GM13977 (cell line): ENCODE results near the gene NARS2.

ENCODE experiments used
- DNase-seq: peaks from one replicate; pipeline ENCODE4 v3.0.0; 2012; ENCODE audit warnings: low spot score
- in situ Hi-C: fragments of 300-500 bp; cut with MboI; formaldehyde crosslinking; loops from one replicate; pipeline ENCODE4 v1.12.0; 2022; ENCODE audit warnings: low sequenced_read_pairs, low pct_unique_long_range_greater_than_20kb, mixed read lengths, inconsistent platforms; ENCODE audit not compliant: unreplicated experiment
- TF ChIP-seq, protein P1 (sequence below): IDR thresholded peaks from 2 replicates; pipeline ENCODE4 v1.5.1; 2012; ENCODE audit warnings: mild to moderate bottlenecking, control low read depth; ENCODE audit not compliant: insufficient read depth; ENCODE audit errors: extremely low read depth, missing control alignments

The NARS2 gene

DNA sequence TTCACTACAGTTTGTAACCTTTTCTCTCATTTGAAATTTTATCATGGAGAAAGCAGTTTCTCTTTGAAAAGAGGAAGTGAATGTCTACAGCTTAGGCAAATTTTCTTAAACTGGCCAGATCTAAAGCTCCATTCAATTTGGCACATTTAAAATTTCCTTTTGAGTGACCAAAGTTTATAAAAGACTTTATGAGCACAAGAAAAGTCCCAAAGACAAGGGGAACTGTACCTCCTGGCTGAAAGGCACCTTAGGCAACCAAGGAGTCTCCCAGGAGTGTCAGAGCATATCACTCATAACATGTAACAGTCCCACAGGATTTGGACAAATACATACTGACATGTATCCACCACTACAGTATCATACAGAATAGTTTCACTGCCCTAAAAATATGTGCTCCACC lies 41.3 kb downstream of the NARS2 start:
- TF ChIP-seq, protein P1, sequence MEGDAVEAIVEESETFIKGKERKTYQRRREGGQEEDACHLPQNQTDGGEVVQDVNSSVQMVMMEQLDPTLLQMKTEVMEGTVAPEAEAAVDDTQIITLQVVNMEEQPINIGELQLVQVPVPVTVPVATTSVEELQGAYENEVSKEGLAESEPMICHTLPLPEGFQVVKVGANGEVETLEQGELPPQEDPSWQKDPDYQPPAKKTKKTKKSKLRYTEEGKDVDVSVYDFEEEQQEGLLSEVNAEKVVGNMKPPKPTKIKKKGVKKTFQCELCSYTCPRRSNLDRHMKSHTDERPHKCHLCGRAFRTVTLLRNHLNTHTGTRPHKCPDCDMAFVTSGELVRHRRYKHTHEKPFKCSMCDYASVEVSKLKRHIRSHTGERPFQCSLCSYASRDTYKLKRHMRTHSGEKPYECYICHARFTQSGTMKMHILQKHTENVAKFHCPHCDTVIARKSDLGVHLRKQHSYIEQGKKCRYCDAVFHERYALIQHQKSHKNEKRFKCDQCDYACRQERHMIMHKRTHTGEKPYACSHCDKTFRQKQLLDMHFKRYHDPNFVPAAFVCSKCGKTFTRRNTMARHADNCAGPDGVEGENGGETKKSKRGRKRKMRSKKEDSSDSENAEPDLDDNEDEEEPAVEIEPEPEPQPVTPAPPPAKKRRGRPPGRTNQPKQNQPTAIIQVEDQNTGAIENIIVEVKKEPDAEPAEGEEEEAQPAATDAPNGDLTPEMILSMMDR: no peak
- in situ Hi-C loops: no loop called here
- peak; percentile 28 for DNase-seq

DNA sequence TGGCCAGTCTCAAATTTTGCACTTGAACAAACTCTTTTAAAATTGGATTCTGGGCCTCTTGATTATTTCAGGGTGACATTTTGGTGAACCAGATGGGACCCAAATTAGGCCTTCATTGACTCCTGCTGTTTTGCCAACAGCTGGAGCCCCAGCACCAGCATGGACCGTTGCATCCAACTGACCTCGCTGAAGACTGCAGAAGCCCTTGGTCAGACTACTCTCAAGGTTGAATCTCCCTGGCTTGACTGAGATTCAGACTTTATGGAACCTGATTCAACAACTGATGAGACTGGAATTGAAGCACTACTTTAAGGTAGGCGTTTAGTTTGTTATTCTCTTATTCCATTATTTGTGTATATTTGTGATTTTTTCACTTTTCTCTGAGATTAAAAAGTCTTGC lies 41.7 kb downstream of the NARS2 start:
- TF ChIP-seq, protein P1: no peak
- DNase-seq: no peak
- in situ Hi-C loops: no loop called here

DNA sequence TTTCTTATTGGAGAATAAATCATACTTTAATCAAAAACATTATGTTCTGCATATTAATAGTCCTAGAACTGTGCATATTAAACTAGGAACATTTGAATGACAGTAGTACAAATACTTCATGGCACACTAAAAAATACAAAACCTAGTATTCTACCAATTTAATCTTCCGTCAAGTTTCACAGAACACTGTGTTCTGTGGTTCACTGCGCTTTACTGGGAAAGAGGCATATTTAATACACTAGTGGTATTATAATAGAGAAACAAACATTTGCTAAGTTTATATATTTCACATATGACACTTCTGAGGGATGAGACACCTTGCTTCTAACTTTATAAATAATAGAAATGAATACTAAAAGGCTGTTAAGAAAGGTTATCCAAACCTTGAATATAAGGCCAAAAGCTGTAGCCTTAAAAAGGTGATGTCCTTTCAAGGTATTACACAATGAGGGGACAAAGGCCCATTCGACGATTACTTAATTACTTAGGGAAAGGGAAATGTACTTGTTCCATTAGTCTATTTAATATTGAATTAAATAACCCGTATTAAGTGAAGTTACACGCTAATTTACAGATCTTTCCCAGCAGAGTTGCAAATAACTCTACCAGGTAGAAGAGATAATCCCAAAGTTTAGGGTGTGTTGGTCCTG lies 48.0 kb downstream of the NARS2 start:
- in situ Hi-C loops: no loop called here
- TF ChIP-seq, protein P1: no peak
- DNase-seq: no peak

DNA sequence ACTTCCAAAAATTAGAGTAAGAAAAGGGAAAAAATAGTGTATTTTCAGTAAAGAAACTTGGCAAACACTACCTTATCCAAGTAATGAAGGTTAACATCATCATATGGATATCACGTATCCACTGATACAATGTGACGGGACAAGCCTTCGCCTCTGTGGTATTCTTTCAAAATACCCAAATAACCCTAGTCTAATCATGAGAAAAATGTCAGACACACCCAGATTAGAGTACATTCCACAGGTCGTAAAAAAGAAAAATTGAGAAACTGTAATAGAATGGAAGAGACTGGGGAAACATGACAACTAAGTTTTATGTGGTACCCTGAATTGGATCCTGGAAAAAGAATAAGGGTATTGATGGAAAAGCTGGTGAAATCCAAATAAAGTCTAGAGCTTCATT lies 48.9 kb downstream of the NARS2 start:
- no peak for DNase-seq
- TF ChIP-seq, protein P1: no peak
- in situ Hi-C loops: no loop called here

DNA sequence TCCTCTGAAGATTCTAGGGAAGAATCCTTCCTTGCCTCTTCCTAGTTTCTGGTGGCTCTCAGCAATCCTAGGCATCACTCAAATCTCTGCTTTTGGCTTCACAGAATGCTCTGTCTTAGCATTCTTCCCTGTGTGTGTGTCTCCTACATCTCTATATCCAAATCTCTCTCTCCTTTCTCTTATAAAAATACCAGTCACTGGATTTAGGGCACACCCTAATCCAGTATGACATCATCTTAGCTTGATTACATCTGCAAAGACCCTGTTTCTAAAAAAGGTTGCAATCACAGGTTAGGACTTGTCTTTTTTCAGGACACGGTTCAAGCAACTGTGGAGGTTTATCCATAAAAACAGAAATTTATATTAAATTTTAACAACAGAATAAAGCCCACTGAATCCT lies 54.4 kb downstream of the NARS2 start:
- TF ChIP-seq, protein P1: no peak
- no peak for DNase-seq
- in situ Hi-C loops: no loop called here

DNA sequence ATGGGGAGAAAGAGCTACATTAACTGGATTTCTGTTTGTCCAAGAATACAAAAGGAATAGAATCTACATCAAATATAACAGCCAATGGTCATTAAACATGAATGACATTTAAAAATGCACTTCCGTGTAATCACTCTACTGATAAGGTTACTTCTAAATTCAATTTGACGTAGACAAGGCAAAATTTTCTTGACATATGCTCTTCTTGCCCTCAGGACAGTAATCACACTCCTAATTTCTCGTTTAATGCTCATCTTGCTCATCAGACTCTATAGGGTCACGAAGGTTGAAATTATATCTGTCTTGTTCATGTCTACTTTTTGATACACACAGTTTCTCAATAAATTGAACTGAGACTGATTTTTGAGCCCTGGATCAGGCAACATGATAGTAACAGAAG lies 58.4 kb downstream of the NARS2 start:
- in situ Hi-C loops: no loop called here
- TF ChIP-seq, protein P1: no peak
- no peak for DNase-seq
